IMR-90 (cell line): ENCODE results near the gene CNGA1. TPM values are rescaled to one million over a fixed set of nuclear protein-coding genes. Genes with fewer than 3 reads are reported as not detected.

Experiments used
- ATAC-seq: fragments of 200-7000 bp; cut with Tn5 transposase; 2 replicates; pipeline ENCODE4 v1.9.1; 2020; ENCODE audit warnings: low read depth, mild to moderate bottlenecking, moderate library complexity
- BruUV-seq: library from RNA; stranded (reverse); fragments of 400-500 nt; replicated peaks from 2 replicates; lab custom pipeline; 2021; lab: Mats Ljungman, UMichigan
- CTCF ChIA-PET: fragments of 300-600 bp; formaldehyde crosslinking; extraction: SDS; loops from one replicate; lab custom pipeline; 2021; ENCODE audit warnings: antibody characterized with exemption; lab: Yijun Ruan, JAX
- POLR2A ChIA-PET: fragments of 300-600 bp; sonication (Branson Sonifier 250); formaldehyde crosslinking; loops from one replicate; lab custom pipeline; 2022; ENCODE audit warnings: antibody characterized with exemption; ENCODE audit not compliant: unreplicated experiment; lab: Charles Lee
- DNase-seq: peaks from one replicate; pipeline ENCODE4 v3.0.0; 2013
- H2AFZ ChIP-seq: replicated peaks from 2 replicates; pipeline ENCODE3; 2013; ENCODE audit warnings: low read length, mild to moderate bottlenecking; ENCODE audit not compliant: poor library complexity
- H2AK5ac ChIP-seq: 2 replicates; pipeline ENCODE4 v1.6.1; 2013; ENCODE audit warnings: low read depth, low read length, inconsistent platforms
- H2AK9ac ChIP-seq: replicated peaks from 2 replicates; pipeline ENCODE3; 2013; ENCODE audit warnings: mild to moderate bottlenecking, low read depth, low read length, moderate library complexity; ENCODE audit not compliant: poor library complexity
- H2BK120ac ChIP-seq: 2 replicates; pipeline ENCODE4 v1.6.1; 2013; ENCODE audit warnings: low read depth, low read length, inconsistent platforms
- H2BK15ac ChIP-seq: 3 replicates; pipeline ENCODE4 v1.6.1; 2013; ENCODE audit warnings: low read depth, low read length, inconsistent platforms
- H2BK20ac ChIP-seq: 2 replicates; pipeline ENCODE4 v1.6.1; 2013; ENCODE audit warnings: low read depth, mild to moderate bottlenecking, inconsistent platforms, low read length, moderate library complexity
- H2BK5ac ChIP-seq: 2 replicates; pipeline ENCODE4 v1.6.1; 2013; ENCODE audit warnings: mild to moderate bottlenecking, low read depth, low read length, inconsistent platforms; ENCODE audit not compliant: poor library complexity, severe bottlenecking
- H3K14ac ChIP-seq: replicated peaks from 2 replicates; pipeline ENCODE4 v1.6.1; 2013; ENCODE audit warnings: low read depth, low read length, inconsistent platforms
- H3K18ac ChIP-seq: 2 replicates; pipeline ENCODE4 v1.6.1; 2013; ENCODE audit warnings: low read depth, low read length, control low read depth
- H3K23ac ChIP-seq: 2 replicates; pipeline ENCODE4 v1.6.1; 2013; ENCODE audit warnings: low read depth, low read length, inconsistent platforms
- H3K27ac ChIP-seq: 2 replicates; pipeline ENCODE4 v1.5.1; 2013; ENCODE audit warnings: mild to moderate bottlenecking, control low read depth, low read length; ENCODE audit not compliant: insufficient read depth
- H3K27me3 ChIP-seq: 2 replicates; pipeline ENCODE4 v1.6.1; 2013; ENCODE audit warnings: low read length; ENCODE audit not compliant: control insufficient read depth, insufficient read depth
- H3K36me3 ChIP-seq: 2 replicates; pipeline ENCODE4 v1.6.1; 2013; ENCODE audit warnings: low read length, mixed read lengths; ENCODE audit not compliant: control insufficient read depth, insufficient read depth
- H3K4ac ChIP-seq: 2 replicates; pipeline ENCODE4 v1.6.1; 2013; ENCODE audit warnings: low read depth, low read length, inconsistent platforms
- H3K4me1 ChIP-seq: 2 replicates; pipeline ENCODE4 v1.6.1; 2013; ENCODE audit warnings: low read length, mixed read lengths; ENCODE audit not compliant: control insufficient read depth, insufficient read depth
- H3K4me2 ChIP-seq: 2 replicates; pipeline ENCODE4 v1.6.1; 2013; ENCODE audit warnings: low read depth, mild to moderate bottlenecking, control low read depth, low read length, moderate library complexity
- H3K4me3 ChIP-seq: 2 replicates; pipeline ENCODE4 v1.5.1; 2013; ENCODE audit warnings: low read depth, mild to moderate bottlenecking, control low read depth, low read length, moderate library complexity; ENCODE audit not compliant: insufficient read depth
- H3K56ac ChIP-seq: 2 replicates; pipeline ENCODE4 v1.6.1; 2013; ENCODE audit warnings: low read length, inconsistent platforms; ENCODE audit not compliant: insufficient read depth; ENCODE audit errors: extremely low read depth
- H3K79me1 ChIP-seq, 2 experiments: 2 replicates each; pipeline ENCODE4 v1.6.1; 2013; ENCODE audit warnings: low read length in 2 of 2, inconsistent platforms in 1 of 2, low read depth in 1 of 2
- H3K9ac ChIP-seq: 2 replicates; pipeline ENCODE4 v1.6.1; 2013; ENCODE audit warnings: low read depth, low read length, control low read depth
- H3K9me1 ChIP-seq: 2 replicates; pipeline ENCODE4 v1.6.1; 2013; ENCODE audit warnings: low read length, inconsistent platforms; ENCODE audit not compliant: insufficient read depth
- H3K9me3 ChIP-seq: 2 replicates; pipeline ENCODE4 v1.6.1; 2013; ENCODE audit warnings: low read length; ENCODE audit not compliant: control insufficient read depth, insufficient read depth
- H4K20me1 ChIP-seq: 2 replicates; pipeline ENCODE4 v1.6.1; 2013; ENCODE audit warnings: low read length, inconsistent platforms; ENCODE audit not compliant: insufficient read depth
- H4K5ac ChIP-seq: 2 replicates; pipeline ENCODE4 v1.6.1; 2013; ENCODE audit warnings: mild to moderate bottlenecking, low read depth, low read length, control low read depth
- H4K8ac ChIP-seq, 2 experiments: 2 replicates each; pipeline ENCODE4 v1.6.1; 2013; ENCODE audit warnings: low read depth in 2 of 2, low read length in 2 of 2, control low read depth in 1 of 2, inconsistent platforms in 1 of 2
- H4K91ac ChIP-seq: 2 replicates; pipeline ENCODE4 v1.6.1; 2013; ENCODE audit warnings: low read depth, low read length, inconsistent platforms; ENCODE audit not compliant: insufficient read depth
- CHD1 ChIP-seq: IDR thresholded peaks from 2 replicates; pipeline ENCODE4 v1.6.1; 2012; ENCODE audit warnings: low read depth, low read length, improper control_type of control experiment
- MXI1 ChIP-seq: IDR thresholded peaks from 2 replicates; pipeline ENCODE4 v1.6.1; 2012; ENCODE audit warnings: low read depth, mild to moderate bottlenecking, low read length, moderate library complexity, borderline replicate concordance
- USF2 ChIP-seq: fragments of 150-350 bp; IDR thresholded peaks from 2 replicates; pipeline ENCODE4 v1.6.1; 2017; ENCODE audit warnings: mild to moderate bottlenecking, antibody characterized with exemption, low read length, low read depth
- WGBS, 2 experiments: methylation state at CpG; one replicate each; pipeline versions ENCODE4 v1.1.5 to v1.1.7; 2013; ENCODE audit warnings: missing lambda C conversion rate in 2 of 2; ENCODE audit not compliant: insufficient read length in 1 of 2; ENCODE audit errors: extremely low coverage in 2 of 2; 5-methylcytosine and 5-hydroxymethylcytosine counted together
- dilution Hi-C: fragments of 300-500 bp; cut with HindIII; formaldehyde crosslinking; loops from one replicate; pipeline ENCODE4 v1.14.3; 2018; ENCODE audit warnings: low sequenced_read_pairs; ENCODE audit not compliant: unreplicated experiment
- in situ Hi-C: fragments of 300-500 bp; cut with MboI; formaldehyde crosslinking; loops from 3 replicates; pipeline ENCODE4 v1.14.3; 2019; ENCODE audit warnings: low sequenced_read_pairs, inconsistent platforms, mixed read lengths
- intact Hi-C: fragments of 100-400 bp; cut with micrococcal nuclease; formaldehyde crosslinking; loops from 2 replicates; pipeline ENCODE4 v1.10.0; 2022
- polyA plus RNA-seq, 3 experiments: library from polyadenylated mRNA; depleted of rRNA; stranded (reverse); fragments of >200 nt; gene quantifications; 2 replicates each; pipeline ENCODE4 v1.2.3, GENCODE V29; 2012; ENCODE audit warnings: low replicate concordance in 1 of 3
- total RNA-seq: library from RNA; depleted of rRNA; stranded (reverse); fragments of >200 nt; gene quantifications from 2 replicates; pipeline ENCODE4 v1.2.3, GENCODE V29; 2012

Gene CNGA1
- total and polyA plus RNA-seq, 2 of the 4 experiments (the other 2 are of a cell fraction): not detected

GRCh38 chr4:48047896-48048295 is 31.4 kb upstream of the CNGA1 start:
- TF ChIP-seq USF2: no peak
- no peak for TF ChIP-seq CHD1
- TF ChIP-seq MXI1: no peak
- POLR2A ChIA-PET: no interaction called here
- Histone ChIP-seq H3K56ac (no peak overlapping the region), H4K8ac (no peak overlapping the region), H4K20me1 (no peaks in the 10 kb centered on the region), H3K4me3 (no peak overlapping the region), H3K4ac (no peak overlapping the region), H3K9me1 (no peaks in the 10 kb centered on the region), H2BK15ac (no peak overlapping the region), H2AK5ac (no peak overlapping the region), H4K91ac (no peak overlapping the region), H3K18ac (no peak overlapping the region), H2BK20ac (no peak overlapping the region), H3K4me2 (no peak overlapping the region), H2BK5ac (no peak overlapping the region), H4K5ac (no peak overlapping the region), H3K14ac (no peak overlapping the region), H3K36me3 (no peaks in the 10 kb centered on the region), H2BK120ac (no peak overlapping the region), H3K4me1 (no peaks in the 10 kb centered on the region), H3K23ac (no peak overlapping the region), H3K9me3 (no peaks in the 10 kb centered on the region), H2AFZ (peak overlapping the region; percentile 39), H3K79me1 (no peaks in the 10 kb centered on the region), H3K27me3 (peaks cover 6% of the 10 kb centered on the region), H3K9ac (no peak overlapping the region), H3K27ac (no peak overlapping the region), H2AK9ac (no peak overlapping the region)
- intact Hi-C loops (no loop called here), dilution Hi-C loops (no loop called here), in situ Hi-C loops (no loop called here)
- no TSS peak for BruUV-seq
- CTCF ChIA-PET: no interaction called here
- ATAC-seq (no peak), DNase-seq (no peak)
- WGBS, 2 experiments: no CpG with 5 or more reads among the region's 1 CpG
